NCI-H2171 treated with DMSO at 0.1 percent for 48 hours (cell line): ENCODE data around the gene C11orf21.

Experiments
- DNase-seq: peaks from one replicate; lab custom pipeline; 2025; lab: John Stamatoyannopoulos, UW

C11orf21 gene

DNA sequence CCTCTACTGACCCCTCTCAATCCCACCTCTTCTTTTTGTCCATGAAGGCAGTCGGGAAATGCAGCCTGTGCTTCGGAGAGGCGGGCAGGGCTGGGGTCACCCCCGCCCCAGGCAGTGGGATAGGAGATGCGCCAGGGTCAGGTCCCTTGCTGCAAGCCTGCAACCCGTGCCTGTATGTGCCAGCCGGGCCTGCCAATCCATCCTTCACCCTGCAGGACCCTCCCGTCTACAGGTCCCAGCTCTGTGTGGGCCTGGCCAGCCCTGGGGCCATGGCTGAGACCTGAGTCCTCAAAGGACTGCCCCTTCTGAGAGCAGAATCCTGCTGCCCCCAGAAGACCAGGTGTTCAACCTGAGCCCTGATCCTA is 42.3 kb downstream of the C11orf21 start:
- DNase-seq: no peak

DNA sequence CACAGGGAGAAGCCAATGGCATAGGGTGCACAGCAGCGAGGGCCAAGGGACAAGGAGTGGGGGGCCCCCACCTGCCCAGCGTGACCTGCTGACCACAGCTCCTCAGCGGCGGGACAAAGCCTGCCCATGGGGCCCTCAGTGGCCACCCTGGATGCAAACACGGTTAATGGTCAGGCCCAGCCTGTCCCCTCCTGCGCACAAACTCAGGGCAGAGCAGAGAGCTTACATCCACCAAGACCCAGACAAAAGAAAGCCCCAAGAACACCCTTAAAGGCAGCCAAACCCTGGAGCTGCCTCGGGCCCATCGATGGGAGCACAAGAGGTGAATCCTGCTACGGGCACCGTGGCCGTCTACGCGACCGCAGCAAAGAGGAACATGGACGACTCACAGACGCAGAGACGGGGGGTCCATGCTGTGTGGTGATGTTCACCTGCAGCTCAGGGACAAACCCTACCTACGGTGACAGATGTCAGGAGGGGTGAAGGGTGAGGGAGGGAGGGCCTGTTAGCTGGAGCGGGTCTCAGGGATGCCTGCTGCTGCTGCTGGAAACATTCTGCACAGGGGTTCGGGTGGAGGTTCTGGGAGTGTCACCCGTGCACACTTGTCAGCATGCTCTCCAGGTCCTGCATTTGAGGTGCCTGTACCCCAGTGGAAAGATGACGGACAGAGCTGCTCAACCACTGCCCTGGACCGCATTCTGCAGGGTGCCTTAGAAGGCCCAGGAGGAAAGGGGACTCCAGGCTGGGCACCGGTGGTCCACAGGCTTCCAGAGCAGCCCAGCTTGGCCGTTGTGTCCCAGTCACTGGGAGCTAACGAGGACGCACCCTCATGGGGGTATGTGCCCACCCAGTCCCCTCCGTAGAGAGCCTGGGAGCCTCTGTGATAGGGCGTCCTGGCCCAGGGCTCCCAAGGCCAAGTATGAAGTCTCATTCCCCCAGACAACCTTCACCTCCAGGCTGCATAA is 42.9 kb downstream of the C11orf21 start:
- DNase-seq: no peak

DNA sequence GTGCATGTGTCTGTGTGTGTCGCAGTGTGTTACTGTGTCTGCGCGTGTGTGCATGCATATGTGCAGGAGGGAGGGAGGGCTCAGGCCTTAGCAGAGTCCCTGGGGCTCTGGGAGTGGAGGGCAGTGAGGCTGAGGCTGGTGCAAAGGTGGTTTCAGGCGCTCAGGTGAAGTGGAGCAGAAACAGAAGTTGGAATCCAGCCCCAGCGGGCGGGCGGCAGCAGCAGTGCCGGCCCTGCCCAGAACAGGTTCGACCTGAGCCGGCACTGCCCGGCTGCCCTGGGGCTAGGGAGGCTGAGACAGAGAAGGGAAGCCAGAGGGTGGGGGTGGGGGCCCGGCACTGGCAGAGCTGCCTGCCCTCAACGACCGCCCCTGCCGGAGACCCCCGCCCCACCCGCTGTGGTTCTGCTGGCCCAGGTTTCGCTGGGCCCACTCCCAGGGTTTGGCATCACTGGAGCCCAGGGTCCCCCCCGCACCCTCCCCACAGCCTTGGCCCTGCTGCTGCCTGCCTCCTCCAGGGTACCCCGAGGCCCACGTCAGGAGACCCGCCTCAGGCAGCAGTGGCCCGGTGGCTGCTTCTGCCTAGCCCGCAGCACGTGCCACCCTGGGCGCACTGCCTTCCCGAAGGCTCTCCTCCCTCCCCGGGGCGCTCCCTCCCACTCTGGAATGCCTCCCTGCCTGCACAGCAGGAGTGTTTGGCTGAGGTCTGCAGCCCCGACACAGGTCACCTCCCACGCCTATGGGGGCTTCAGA is 44.6 kb downstream of the C11orf21 start:
- no peak for DNase-seq

DNA sequence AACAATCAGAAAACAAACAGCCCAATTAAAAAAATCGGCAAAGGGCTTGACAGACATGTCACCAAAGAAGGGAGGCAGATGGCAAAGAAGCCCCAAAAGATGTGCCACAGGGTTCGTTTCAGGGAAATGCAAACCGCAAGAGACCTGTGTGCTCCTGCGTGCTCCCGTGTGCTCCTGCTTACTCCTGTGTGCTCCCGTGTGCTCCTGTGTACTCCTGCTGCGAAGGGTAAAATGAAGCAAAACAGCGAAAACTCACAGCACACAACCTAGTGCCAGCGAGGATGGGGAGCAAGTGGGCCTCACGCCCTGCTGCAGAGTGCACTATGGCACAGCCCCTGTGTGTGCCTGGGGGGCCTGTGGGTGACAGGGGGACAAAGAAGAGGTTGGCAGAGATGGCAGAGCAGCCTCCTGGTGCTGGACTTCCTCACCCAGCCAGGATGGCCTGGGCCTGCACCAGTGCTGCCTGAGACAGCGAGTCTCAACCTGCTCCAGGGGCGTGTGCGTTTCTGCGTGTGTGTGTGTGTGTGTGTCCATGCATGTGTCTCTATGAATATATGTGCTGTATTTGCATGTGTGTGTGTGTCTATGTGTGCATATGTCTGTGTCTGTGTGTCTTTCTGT is 45.3 kb downstream of the C11orf21 start:
- DNase-seq: no peak

DNA sequence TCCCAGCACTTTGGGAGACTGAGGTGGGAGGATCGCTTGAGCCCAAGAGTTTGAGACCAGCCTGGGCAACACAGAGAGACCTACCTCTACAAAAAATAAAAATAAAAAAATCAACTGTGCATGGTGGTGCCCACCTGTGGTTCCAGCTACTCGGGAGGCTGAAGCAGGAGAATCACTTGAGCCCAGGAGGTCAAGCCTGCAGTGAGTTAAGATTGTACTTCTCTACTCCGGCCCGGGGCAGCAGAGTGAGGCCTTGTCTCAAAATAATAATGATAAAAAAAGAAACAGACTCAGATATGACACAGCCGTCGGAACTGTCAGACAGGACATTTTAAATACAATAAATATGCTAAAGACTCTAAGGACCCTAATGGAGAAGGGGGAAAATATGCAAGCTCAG is 49.7 kb downstream of the C11orf21 start:
- no peak for DNase-seq

DNA sequence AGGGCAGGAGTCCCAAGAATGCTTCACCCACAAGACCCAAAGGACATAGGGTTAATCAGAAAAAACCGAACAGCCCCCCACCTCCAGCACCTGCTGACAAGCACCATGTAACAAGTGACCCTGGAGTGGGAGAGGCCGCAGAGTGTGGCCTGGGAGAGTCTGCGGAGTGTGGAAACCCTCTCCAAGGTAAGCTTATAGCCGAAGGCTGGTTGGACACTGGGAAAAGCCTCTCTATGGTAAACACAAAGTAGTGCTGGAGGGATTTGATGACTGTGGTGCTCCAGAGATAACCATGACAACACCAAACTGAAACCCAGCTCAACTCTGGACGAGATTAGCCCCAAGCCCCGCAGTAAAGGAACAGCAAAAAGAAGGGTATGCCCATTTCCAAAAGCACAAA is 50.6 kb downstream of the C11orf21 start:
- no peak for DNase-seq

DNA sequence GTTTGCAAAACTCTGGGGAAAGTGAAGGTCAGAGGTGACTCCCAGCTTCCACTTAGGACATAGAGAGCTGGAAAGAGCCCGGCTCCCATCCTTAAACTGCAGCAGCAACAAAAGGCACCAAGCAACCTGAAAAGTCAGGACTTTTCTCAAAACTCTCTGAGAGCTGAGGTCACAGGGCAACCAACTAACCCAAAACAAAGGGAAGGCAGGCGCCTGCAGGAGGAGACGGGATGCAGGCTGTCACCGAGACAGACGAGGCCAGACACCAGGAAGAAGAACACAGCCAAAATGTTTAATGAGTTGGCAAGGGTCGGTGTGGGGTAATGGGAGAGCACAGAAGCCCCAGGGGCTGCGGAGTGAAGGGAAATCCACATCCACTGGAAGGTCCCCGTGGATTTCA is 51.2 kb downstream of the C11orf21 start:
- no peak for DNase-seq

DNA sequence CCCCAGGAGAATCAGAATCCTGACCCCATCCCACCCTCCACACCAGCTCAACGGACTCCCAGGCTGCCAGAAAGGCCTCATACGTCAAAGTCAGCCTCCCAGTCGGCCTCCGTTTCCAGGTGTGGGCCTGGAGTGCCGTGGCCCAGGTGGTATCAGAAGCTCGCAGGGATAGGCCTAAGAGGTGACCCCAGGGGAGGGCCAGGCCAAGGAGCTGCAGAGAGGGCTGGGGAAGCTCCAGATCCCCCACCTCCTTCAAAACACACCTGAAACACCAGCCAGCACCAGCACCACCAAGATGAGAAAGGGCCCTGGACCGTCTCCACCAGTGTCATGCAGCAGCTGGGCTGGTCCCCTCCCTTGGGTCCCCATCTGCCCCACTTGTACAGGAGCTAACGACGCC is 51.7 kb downstream of the C11orf21 start:
- no peak for DNase-seq

DNA sequence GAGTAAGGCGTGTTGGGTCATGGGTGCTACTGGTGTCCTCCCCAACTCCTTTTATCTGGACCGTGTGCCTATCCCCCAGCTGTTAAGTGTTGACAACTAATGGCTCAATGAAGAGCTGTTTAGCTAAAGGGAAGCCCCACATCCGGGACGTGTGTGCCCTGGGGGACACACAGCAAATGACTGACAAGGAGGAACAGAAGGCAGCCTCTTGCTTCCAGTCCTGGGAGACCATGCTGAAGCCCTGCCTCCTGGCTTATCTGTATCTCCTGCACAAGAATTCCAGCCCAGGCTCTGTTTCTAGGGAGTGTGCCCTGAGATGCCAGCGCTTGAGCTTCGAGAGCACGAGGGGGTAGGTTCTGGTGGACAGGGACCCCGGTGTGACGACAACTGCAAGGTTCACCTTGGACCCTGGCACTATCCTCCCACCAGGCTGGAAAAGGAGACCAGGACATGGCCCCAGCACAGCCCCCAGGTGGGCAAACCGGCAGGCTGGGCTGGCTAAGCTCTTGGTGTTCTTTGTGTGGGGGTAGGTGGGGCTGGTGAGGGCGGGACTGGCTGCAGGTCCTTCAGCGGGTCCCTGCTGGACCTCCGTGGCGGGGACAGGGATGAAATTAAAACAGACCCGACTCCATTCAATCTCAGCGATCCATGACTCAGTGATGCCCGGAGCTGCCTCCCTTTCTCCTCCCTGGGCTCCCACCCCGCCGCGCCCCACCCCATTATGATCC is 52.4 kb downstream of the C11orf21 start:
- peak; percentile 0 for DNase-seq

DNA sequence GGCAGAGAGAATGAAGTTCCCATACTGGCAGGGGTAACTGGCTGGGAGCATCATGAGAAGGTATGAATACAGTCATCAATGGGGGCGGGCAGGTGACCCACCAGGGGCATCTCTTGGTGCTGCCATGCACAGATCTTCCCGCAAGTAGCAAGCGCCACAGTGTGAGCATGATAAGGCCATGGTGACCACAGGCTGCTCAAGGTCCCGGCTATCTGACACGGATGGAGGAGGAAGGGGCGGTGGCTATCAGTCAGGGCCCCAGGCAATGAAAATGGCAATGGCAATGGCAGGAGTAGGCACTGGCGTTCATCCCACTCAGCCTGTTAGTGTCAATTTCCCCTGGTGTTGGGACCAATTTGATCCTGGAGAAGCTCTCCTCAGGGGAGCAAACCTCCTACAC is 53.0 kb downstream of the C11orf21 start:
- DNase-seq: no peak

DNA sequence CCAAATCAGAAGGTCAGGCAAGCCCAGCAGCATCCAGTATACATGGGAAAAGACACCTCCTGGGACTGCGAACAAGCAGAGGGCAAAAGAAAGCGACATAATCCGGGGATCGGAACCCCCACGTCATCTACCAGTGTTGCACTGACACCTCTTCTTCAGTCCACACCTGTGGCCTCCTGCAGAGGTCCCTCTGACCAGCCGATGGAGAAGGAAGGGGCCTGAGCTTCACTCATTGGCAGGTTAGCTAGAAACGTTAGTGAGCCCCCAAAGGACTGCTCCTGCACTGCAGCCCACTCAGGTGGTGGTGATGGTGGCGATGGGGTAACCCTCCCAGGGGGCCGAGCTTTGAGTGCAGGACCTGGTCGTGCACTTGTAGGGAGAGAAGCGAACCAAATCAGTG is 53.5 kb downstream of the C11orf21 start:
- no peak for DNase-seq

DNA sequence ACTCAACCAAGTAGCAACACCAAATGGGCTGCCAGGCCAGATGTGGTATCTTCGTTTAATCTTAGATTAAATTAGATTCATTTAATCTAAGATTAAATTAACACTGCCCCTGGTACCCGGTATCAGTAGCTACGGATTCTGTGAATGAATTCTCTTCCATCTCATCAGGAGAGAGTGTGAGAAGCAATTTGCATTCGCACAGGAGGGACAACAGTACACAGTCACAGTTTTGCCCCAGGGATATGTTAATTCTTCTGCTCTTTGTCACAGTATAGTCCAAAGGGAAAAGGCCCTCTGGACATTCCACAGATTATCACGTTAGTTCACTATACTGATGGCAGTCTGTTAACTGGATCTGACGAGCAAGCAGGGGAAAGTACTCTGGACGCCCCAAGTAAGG is 54.2 kb downstream of the C11orf21 start:
- no peak for DNase-seq
